HepG2 (cell line): ENCODE measurements around the gene ARHGAP5. TPM values are rescaled to one million over a fixed set of nuclear protein-coding genes. Genes with fewer than 3 reads are reported as not detected.

Source experiments
- ATRX ChIP-seq: sonication (generic); formaldehyde crosslinking; IDR thresholded peaks from 2 replicates; pipeline ENCODE4 v1.4.0; 2020; ENCODE audit warnings: missing genetic modification reagents, borderline replicate concordance
- DNMT3B ChIP-seq: conservative IDR thresholded peaks from 2 replicates; pipeline ENCODE4 v1.6.1; 2016; ENCODE audit warnings: missing biosample characterization, control low read depth
- KDM1A ChIP-seq: IDR thresholded peaks from 2 replicates; pipeline ENCODE4 v1.6.1; 2016; ENCODE audit warnings: missing compliant biosample characterization
- KLF15 ChIP-seq: sonication (generic); formaldehyde crosslinking; IDR thresholded peaks from 2 replicates; pipeline ENCODE4 v1.8.1; 2023; ENCODE audit warnings: borderline replicate concordance, mild to moderate bottlenecking, inconsistent platforms, missing genetic modification reagents, mixed read lengths
- MNT ChIP-seq: fragments of 450-650 bp; IDR thresholded peaks from 2 replicates; pipeline ENCODE4 v1.6.1; 2016
- MXI1 ChIP-seq: IDR thresholded peaks from 3 replicates; pipeline ENCODE4 v1.6.1; 2012; ENCODE audit warnings: low read depth, low read length, inconsistent platforms, borderline replicate concordance
- ONECUT2 ChIP-seq: sonication (generic); formaldehyde crosslinking; IDR thresholded peaks from 2 replicates; pipeline ENCODE4 v1.4.0; 2020; ENCODE audit warnings: missing genetic modification reagents
- POLR2AphosphoS5 ChIP-seq: IDR thresholded peaks from 2 replicates; pipeline ENCODE4 v1.6.1; 2012; ENCODE audit warnings: low read depth, low read length
- PRPF4 ChIP-seq: fragments of 200-400 bp; formaldehyde crosslinking; IDR thresholded peaks from 2 replicates; pipeline ENCODE4 v1.6.1; 2016; ENCODE audit warnings: low read length, low read depth; ENCODE audit not compliant: poor library complexity, severe bottlenecking
- REL ChIP-seq: sonication (generic); formaldehyde crosslinking; conservative IDR thresholded peaks from 2 replicates; pipeline ENCODE4 v1.8.0; 2022; ENCODE audit warnings: mild to moderate bottlenecking, missing genetic modification reagents, moderate library complexity
- SETDB1 ChIP-seq: sonication (generic); formaldehyde crosslinking; IDR thresholded peaks from 2 replicates; pipeline ENCODE4 v1.5.1; 2020; ENCODE audit warnings: missing genetic modification reagents, mild to moderate bottlenecking, borderline replicate concordance
- SIX4 ChIP-seq: sonication (generic); formaldehyde crosslinking; IDR thresholded peaks from 2 replicates; pipeline ENCODE4 v1.4.0; 2020; ENCODE audit warnings: missing genetic modification reagents
- STAT6 ChIP-seq: sonication (generic); formaldehyde crosslinking; IDR thresholded peaks from 2 replicates; pipeline ENCODE4 v1.4.0; 2020; ENCODE audit warnings: missing genetic modification reagents, mild to moderate bottlenecking, borderline replicate concordance
- TAF1 ChIP-seq: sonication (generic); formaldehyde crosslinking; IDR thresholded peaks from 2 replicates; pipeline ENCODE4 v1.4.0; 2020; ENCODE audit warnings: missing genetic modification reagents
- TRIM24 ChIP-seq: sonication (generic); formaldehyde crosslinking; IDR thresholded peaks from 2 replicates; pipeline ENCODE4 v1.8.0; 2022; ENCODE audit warnings: mild to moderate bottlenecking, missing genetic modification reagents
- ZBTB49 ChIP-seq: sonication (generic); formaldehyde crosslinking; IDR thresholded peaks from 2 replicates; pipeline ENCODE4 v1.4.0; 2020; ENCODE audit warnings: missing genetic modification reagents, borderline replicate concordance
- ZC3H4 ChIP-seq: sonication (generic); formaldehyde crosslinking; IDR thresholded peaks from 2 replicates; pipeline ENCODE4 v1.4.0; 2020; ENCODE audit warnings: missing genetic modification reagents, borderline replicate concordance
- ZFP37 ChIP-seq: sonication (generic); formaldehyde crosslinking; IDR thresholded peaks from 2 replicates; pipeline ENCODE4 v1.4.0; 2020; ENCODE audit warnings: missing genetic modification reagents, borderline replicate concordance
- ZKSCAN5 ChIP-seq: sonication (generic); formaldehyde crosslinking; IDR thresholded peaks from 2 replicates; pipeline ENCODE4 v1.5.1; 2020; ENCODE audit warnings: mild to moderate bottlenecking, missing genetic modification reagents
- ZNF274 ChIP-seq: sonication (generic); formaldehyde crosslinking; IDR thresholded peaks from 2 replicates; pipeline ENCODE4 v1.5.1; 2020; ENCODE audit warnings: mild to moderate bottlenecking, missing genetic modification reagents
- ZNF317 ChIP-seq: sonication (generic); formaldehyde crosslinking; IDR thresholded peaks from 2 replicates; pipeline ENCODE4 v1.5.0; 2020; ENCODE audit warnings: mild to moderate bottlenecking, missing genetic modification reagents
- ZNF430 ChIP-seq: sonication (generic); formaldehyde crosslinking; IDR thresholded peaks from 2 replicates; pipeline ENCODE4 v1.9.0; 2021; ENCODE audit warnings: mild to moderate bottlenecking, missing genetic modification reagents
- ZNF530 ChIP-seq: sonication (generic); formaldehyde crosslinking; IDR thresholded peaks from 2 replicates; pipeline ENCODE4 v1.5.0; 2020; ENCODE audit warnings: low read depth, mild to moderate bottlenecking, missing genetic modification reagents
- polyA plus RNA-seq, 8 experiments: library from polyadenylated mRNA; depleted of rRNA in 3 of 8; stranded (reverse) in 7 of 8; unstranded in 1 of 8; fragments of >200 nt; fragmentation: Illumina TruSeq in 4 of 8; extraction: Trizol in 4 of 8; gene quantifications; 2 replicates each; pipeline versions ENCODE4 v1.2.1 to v1.2.3, GENCODE V29; 2011 to 2016; ENCODE audit warnings: low read depth in 4 of 8, missing spikeins in 1 of 8, mixed read lengths in 1 of 8; ENCODE audit not compliant: insufficient read depth in 1 of 8
- total RNA-seq, 5 experiments: library from RNA; depleted of rRNA; stranded (reverse); fragments of >200 nt; fragmentation: Illumina TruSeq; extraction: Trizol; gene quantifications; 2 replicates each; pipeline ENCODE4 v1.2.3, GENCODE V29; 2016; ENCODE audit warnings: low read depth in 1 of 5

ARHGAP5 gene
- total and polyA plus RNA-seq, 2 of the 13 experiments (the other 11 are each of a cell fraction or from before 2014, with no cell fraction given) = 33.7 to 144 TPM

- TF ChIP-seq KLF15 (CRISPR knock-in tag) = no peak
- peak; percentile 82; the same call in 1 of the 2 replicates for TF ChIP-seq ZC3H4 (CRISPR knock-in tag)
- TF ChIP-seq SIX4 (CRISPR knock-in tag) = no peak
- TF ChIP-seq REL = no peak
- no peak for TF ChIP-seq ZFP37
- peak; percentile 73 for TF ChIP-seq TAF1 (CRISPR knock-in tag)
- no peak for TF ChIP-seq TRIM24 (CRISPR knock-in tag)
- TF ChIP-seq STAT6 (CRISPR knock-in tag) = peak; percentile 19; the same call in 1 of the 2 replicates
- no peak; the same call in 1 of the 2 replicates for TF ChIP-seq ZBTB49
- no peak for TF ChIP-seq ATRX (CRISPR knock-in tag)
- no peak for TF ChIP-seq ZNF530 (CRISPR knock-in tag)
- peak; percentile 98 for TF ChIP-seq DNMT3B (CRISPR knock-in tag)
- peak; percentile 80; the same call in 1 of the 2 replicates for TF ChIP-seq ZKSCAN5 (CRISPR knock-in tag)
- peak; percentile 75; the same call in 1 of the 3 replicates for TF ChIP-seq MXI1
- TF ChIP-seq MNT = peak; percentile 64
- no peak for TF ChIP-seq SETDB1 (CRISPR knock-in tag)
- TF ChIP-seq ZNF274 (CRISPR knock-in tag) = peak; percentile 93; the same call in 1 of the 2 replicates
- peak; percentile 31; the same call in 1 of the 2 replicates for TF ChIP-seq ZNF317
- TF ChIP-seq POLR2AphosphoS5 = peak; percentile 89
- peak; percentile 9; the same call in 1 of the 2 replicates for TF ChIP-seq KDM1A (CRISPR knock-in tag)
- no peak for TF ChIP-seq ZNF430 (CRISPR knock-in tag)
- TF ChIP-seq ONECUT2 (CRISPR knock-in tag) = no peak
- peak; percentile 71 for TF ChIP-seq PRPF4
Measured at GRCh38 chr14:32076278-32077080, 625 bp upstream of the ARHGAP5 start (continued).
